Lung (tissue), 12 donors: ENCODE measurements around the gene GATAD1. TPM values are rescaled to one million over a fixed set of nuclear protein-coding genes. Genes with fewer than 3 reads are reported as not detected.

Source experiments
- ATAC-seq: fragments of 200-7000 bp; cut with Tn5 transposase; one replicate; pipeline ENCODE4 v1.9.1; 2020; ENCODE audit warnings: moderate number of reproducible peaks; ENCODE audit not compliant: insufficient read depth, low FRiP score
- DNase-seq, 3 donors: peaks; one replicate each; pipeline ENCODE4 v3.0.0-alpha.2; 2013 to 2017
- H3K27ac ChIP-seq, 2 donors: one replicate each; pipeline ENCODE4 v1.5.1; 2013; ENCODE audit warnings: mild to moderate bottlenecking in 2 of 2, moderate library complexity in 2 of 2, control low read depth in 1 of 2, inconsistent platforms in 1 of 2, low read depth in 1 of 2, low read length in 1 of 2
- H3K27me3 ChIP-seq, 3 donors: one replicate each; pipeline ENCODE4 v1.5.1; 2013; ENCODE audit warnings: low read length in 2 of 3; ENCODE audit not compliant: control insufficient read depth in 3 of 3, insufficient read depth in 3 of 3
- H3K36me3 ChIP-seq, 4 donors: one replicate each; pipeline ENCODE4 v1.5.1; 2013; ENCODE audit warnings: low read length in 4 of 4, mild to moderate bottlenecking in 1 of 4, moderate library complexity in 1 of 4; ENCODE audit not compliant: control insufficient read depth in 4 of 4, insufficient read depth in 4 of 4
- H3K4me1 ChIP-seq, 5 donors: one replicate each; pipeline ENCODE4 v1.5.1; 2013; ENCODE audit warnings: low read length in 5 of 5, mild to moderate bottlenecking in 2 of 5, moderate library complexity in 1 of 5; ENCODE audit not compliant: control insufficient read depth in 5 of 5, insufficient read depth in 5 of 5
- H3K4me3 ChIP-seq: one replicate; pipeline ENCODE4 v1.5.1; 2013; ENCODE audit warnings: mild to moderate bottlenecking, control low read depth, moderate library complexity
- H3K9ac ChIP-seq, 2 donors: one replicate each; pipeline ENCODE4 v1.5.1; 2013; ENCODE audit warnings: low read length in 2 of 2, control low read depth in 1 of 2; ENCODE audit not compliant: insufficient read depth in 1 of 2
- H3K9me3 ChIP-seq, 4 donors: one replicate each; pipeline ENCODE4 v1.5.1; 2013; ENCODE audit warnings: low read length in 3 of 4, mild to moderate bottlenecking in 1 of 4, moderate library complexity in 1 of 4; ENCODE audit not compliant: control insufficient read depth in 4 of 4, insufficient read depth in 3 of 4
- CTCF ChIP-seq: IDR thresholded peaks from 2 replicates; pipeline ENCODE4 v1.5.1; 2012; ENCODE audit warnings: mild to moderate bottlenecking; ENCODE audit errors: control extremely low read depth, extremely low read depth
- WGBS, 2 donors: extraction: QIAGEN DNeasy Blood & Tissue Kit; methylation state at CpG; one replicate each; pipeline ENCODE4 v1.1.7; 2013; 5-methylcytosine and 5-hydroxymethylcytosine counted together
- polyA plus RNA-seq, 2 donors: library from polyadenylated mRNA; stranded (reverse); fragments of 200-250 nt; gene quantifications; one replicate each; pipeline ENCODE4 v1.2.1, GENCODE V29; 2013
- total RNA-seq, 2 donors: library from RNA; depleted of rRNA in 1 of 2; stranded (reverse); fragments of >200 nt in 1 of 2; gene quantifications; one replicate each; pipeline ENCODE4 v1.2.1, GENCODE V29; 2014 to 2021
- donor health status: control.
- donor health status: control.
- donor health status: Bipolar disorder and iron deficiency.
- donor health status: healthy.
- donor health status: DM: yes; HTN: yes; CAD: no.

Gene GATAD1
- total and polyA plus RNA-seq, 4 donors, result 15.9 to 80.3 (median 28.1) TPM

GRCh38 chr7:92506363-92506762 is 59.1 kb downstream of the GATAD1 start:
- WGBS, 2 donors, result 92 to 93% methylated on average over 2 of the region's 2 CpGs
- Histone ChIP-seq H3K27ac (no peak overlapping the region), H3K36me3 (peaks cover 2 to 18% (median 14%) of the 10 kb centered on the region in 4 donors), H3K9me3 (no peaks in the 10 kb centered on the region), H3K9ac (no peak overlapping the region), H3K4me1 (no peaks in the 10 kb centered on the region), H3K4me3 (no peak overlapping the region), H3K27me3 (no peaks in the 10 kb centered on the region)
- ATAC-seq, result no peak
- TF ChIP-seq CTCF, result no peak
- DNase-seq, result no peak

- no peaks in the 10 kb centered on the region for H3K9me3 ChIP-seq
- ATAC-seq (no peak), DNase-seq (no peak)
- no peak overlapping the region for H3K4me3 ChIP-seq
- no peak overlapping the region for H3K9ac ChIP-seq
- H3K36me3 ChIP-seq, result peaks cover 2 to 15% (median 6%) of the 10 kb centered on the region in 4 donors
- no peak for TF ChIP-seq CTCF
- WGBS, 2 donors, result 97 to 99% methylated on average over 5 of the region's 5 CpGs
- H3K27ac ChIP-seq, result no peak overlapping the region
- no peaks in the 10 kb centered on the region for H3K4me1 ChIP-seq
- no peaks in the 10 kb centered on the region for H3K27me3 ChIP-seq
These were observed 61.7 kb downstream of the GATAD1 start for GRCh38 chr7:92508946-92509345.

Other genes with a start within 250 kb of the GATAD1 start
- gene KRIT1, start 201.6 kb upstream of the GATAD1 start, total RNA-seq, result 10 to 100 TPM; 35.8 to 94.5 TPM
- gene KRIT1, start 201.6 kb upstream of the GATAD1 start, polyA plus RNA-seq, result 10 to 100 TPM; 15.6 to 16.5 TPM
- 10 to 100 TPM; 35.9 to 47.0 TPM for gene ANKIB1, start 201.5 kb upstream of the GATAD1 start, total RNA-seq
- 10 to 100 TPM in 1 of 2 donors, 1 to 10 TPM in 1; 9.4 to 11.5 TPM for gene ANKIB1, start 201.5 kb upstream of the GATAD1 start, polyA plus RNA-seq
- under 1 TPM in 1 of 2 donors, not detected in 1; 0.25 TPM for gene ERVW-1, start 30.5 kb downstream of the GATAD1 start, total RNA-seq
- gene ERVW-1, start 30.5 kb downstream of the GATAD1 start, polyA plus RNA-seq, result under 1 TPM in 1 of 2 donors, not detected in 1; 0.04 TPM
- gene PEX1, start 81.0 kb downstream of the GATAD1 start, total RNA-seq, result 10 to 100 TPM; 13.0 to 52.7 TPM
- 10 to 100 TPM in 1 of 2 donors, 1 to 10 TPM in 1; 7.2 to 14.5 TPM for gene PEX1, start 81.0 kb downstream of the GATAD1 start, polyA plus RNA-seq
- 10 to 100 TPM in 1 of 2 donors, 1 to 10 TPM in 1; 9.0 to 19.5 TPM for gene RBM48, start 81.3 kb downstream of the GATAD1 start, total RNA-seq
- 1 to 10 TPM; 6.2 to 7.4 TPM for gene RBM48, start 81.3 kb downstream of the GATAD1 start, polyA plus RNA-seq
- 100 to 1,000 TPM in 1 of 2 donors, 10 to 100 TPM in 1; 16.8 to 123 TPM for gene FAM133B, start 142.9 kb downstream of the GATAD1 start, total RNA-seq
- 10 to 100 TPM in 1 of 2 donors, 1 to 10 TPM in 1; 9.6 to 23.9 TPM for gene FAM133B, start 142.9 kb downstream of the GATAD1 start, polyA plus RNA-seq